ENCODE results near the gene PTPRG. TPM values are rescaled to one million over a fixed set of nuclear protein-coding genes. Genes with fewer than 3 reads are reported as not detected.

PTPRG gene
- total and polyA plus RNA-seq, 2 experiments from 2014 or later = 15.2 to 45.7 TPM

GRCh38 chr3:62332835-62333244 is 771.5 kb downstream of the PTPRG start:
- no peaks in the 10 kb centered on the region for H3K27me3 ChIP-seq
- no peaks in the 10 kb centered on the region for H3K9me3 ChIP-seq (ENCODE audit: low read depth)
- H3K27ac ChIP-seq = no peak overlapping the region
- no peaks in the 10 kb centered on the region for H3K4me1 ChIP-seq (ENCODE audit: low read depth)
- DNase-seq (ENCODE audit: low read depth in 1 of 2, low spot score in 1 of 2) = peak; percentile 43 to 47
- no peak overlapping the region for H3K4me3 ChIP-seq
- TF ChIP-seq CTCF (IDR thresholded peaks at IDR 0.05; ENCODE audit: low read depth, low read length) = peak; percentile 51
- H3K36me3 ChIP-seq = no peaks in the 10 kb centered on the region

- Histone ChIP-seq H3K4me1 (ENCODE audit: low read depth) (no peaks in the 10 kb centered on the region), H3K4me3 (no peak overlapping the region), H3K27ac (no peak overlapping the region), H3K36me3 (no peaks in the 10 kb centered on the region), H3K27me3 (no peaks in the 10 kb centered on the region), H3K9me3 (ENCODE audit: low read depth) (no peaks in the 10 kb centered on the region)
- TF ChIP-seq CTCF (IDR thresholded peaks at IDR 0.05; ENCODE audit: low read depth, low read length) = no peak
- no peak for DNase-seq (ENCODE audit: low read depth in 1 of 2, low spot score in 1 of 2)
Measured at GRCh38 chr3:62335196-62335595, 773.8 kb downstream of the PTPRG start.

GRCh38 chr3:62343755-62344154 is 782.4 kb downstream of the PTPRG start:
- H3K9me3 ChIP-seq (ENCODE audit: low read depth) = no peaks in the 10 kb centered on the region
- H3K27me3 ChIP-seq = peaks cover 4% of the 10 kb centered on the region
- TF ChIP-seq CTCF (IDR thresholded peaks at IDR 0.05; ENCODE audit: low read depth, low read length) = no peak
- no peak overlapping the region for H3K27ac ChIP-seq
- H3K4me1 ChIP-seq (ENCODE audit: low read depth) = no peaks in the 10 kb centered on the region
- no peak for DNase-seq (ENCODE audit: low read depth in 1 of 2, low spot score in 1 of 2)
- H3K4me3 ChIP-seq = no peak overlapping the region
- H3K36me3 ChIP-seq = no peaks in the 10 kb centered on the region
